Suprapubic skin (tissue), 4 donors: ENCODE data around the gene RILPL1.

ENCODE experiments used
- EP300 ChIP-seq: sonication (generic); formaldehyde crosslinking; IDR thresholded peaks from one replicate; pipeline ENCODE4 v1.6.1; 2017; ENCODE audit warnings: antibody characterized with exemption
- POLR2A ChIP-seq, 2 donors: fragments of 450-650 bp; IDR thresholded peaks; one replicate each; pipeline ENCODE4 v1.6.1; 2017; ENCODE audit warnings: antibody characterized with exemption in 2 of 2, mild to moderate bottlenecking in 2 of 2, moderate library complexity in 2 of 2
- POLR2AphosphoS5 ChIP-seq, 3 donors: sonication (generic); formaldehyde crosslinking; IDR thresholded peaks; one replicate each; pipeline ENCODE4 v1.6.1; 2017; ENCODE audit warnings: antibody characterized with exemption in 3 of 3
- TF ChIP-seq, protein P1 (sequence below), 2 donors: fragments of 200-600 bp in 1 of 2; fragments of 450-650 bp in 1 of 2; sonication (generic) in 1 of 2; IDR thresholded peaks; one replicate each; pipeline ENCODE4 v1.5.1; 2016 to 2019; ENCODE audit warnings: antibody characterized with exemption in 2 of 2, mild to moderate bottlenecking in 1 of 2, moderate library complexity in 1 of 2

GRCh38 chr12:123524378-123524777 lies 9.1 kb downstream of the RILPL1 start:
- TF ChIP-seq EP300, result no peak
- TF ChIP-seq, protein P1, sequence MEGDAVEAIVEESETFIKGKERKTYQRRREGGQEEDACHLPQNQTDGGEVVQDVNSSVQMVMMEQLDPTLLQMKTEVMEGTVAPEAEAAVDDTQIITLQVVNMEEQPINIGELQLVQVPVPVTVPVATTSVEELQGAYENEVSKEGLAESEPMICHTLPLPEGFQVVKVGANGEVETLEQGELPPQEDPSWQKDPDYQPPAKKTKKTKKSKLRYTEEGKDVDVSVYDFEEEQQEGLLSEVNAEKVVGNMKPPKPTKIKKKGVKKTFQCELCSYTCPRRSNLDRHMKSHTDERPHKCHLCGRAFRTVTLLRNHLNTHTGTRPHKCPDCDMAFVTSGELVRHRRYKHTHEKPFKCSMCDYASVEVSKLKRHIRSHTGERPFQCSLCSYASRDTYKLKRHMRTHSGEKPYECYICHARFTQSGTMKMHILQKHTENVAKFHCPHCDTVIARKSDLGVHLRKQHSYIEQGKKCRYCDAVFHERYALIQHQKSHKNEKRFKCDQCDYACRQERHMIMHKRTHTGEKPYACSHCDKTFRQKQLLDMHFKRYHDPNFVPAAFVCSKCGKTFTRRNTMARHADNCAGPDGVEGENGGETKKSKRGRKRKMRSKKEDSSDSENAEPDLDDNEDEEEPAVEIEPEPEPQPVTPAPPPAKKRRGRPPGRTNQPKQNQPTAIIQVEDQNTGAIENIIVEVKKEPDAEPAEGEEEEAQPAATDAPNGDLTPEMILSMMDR (IDR thresholded peaks at IDR 0.05), result no peak
- no peak for TF ChIP-seq POLR2A (IDR thresholded peaks at IDR 0.05)
- TF ChIP-seq POLR2AphosphoS5 (IDR thresholded peaks at IDR 0.05), result no peak
